Measurements from ENCODE around the gene LOXL1.

LOXL1 gene, protein sequence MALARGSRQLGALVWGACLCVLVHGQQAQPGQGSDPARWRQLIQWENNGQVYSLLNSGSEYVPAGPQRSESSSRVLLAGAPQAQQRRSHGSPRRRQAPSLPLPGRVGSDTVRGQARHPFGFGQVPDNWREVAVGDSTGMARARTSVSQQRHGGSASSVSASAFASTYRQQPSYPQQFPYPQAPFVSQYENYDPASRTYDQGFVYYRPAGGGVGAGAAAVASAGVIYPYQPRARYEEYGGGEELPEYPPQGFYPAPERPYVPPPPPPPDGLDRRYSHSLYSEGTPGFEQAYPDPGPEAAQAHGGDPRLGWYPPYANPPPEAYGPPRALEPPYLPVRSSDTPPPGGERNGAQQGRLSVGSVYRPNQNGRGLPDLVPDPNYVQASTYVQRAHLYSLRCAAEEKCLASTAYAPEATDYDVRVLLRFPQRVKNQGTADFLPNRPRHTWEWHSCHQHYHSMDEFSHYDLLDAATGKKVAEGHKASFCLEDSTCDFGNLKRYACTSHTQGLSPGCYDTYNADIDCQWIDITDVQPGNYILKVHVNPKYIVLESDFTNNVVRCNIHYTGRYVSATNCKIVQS

GRCh38 chr15:73926219-73927002 lies at the start of gene LOXL1:
LOXL1 (plus strand) TSS chr15:73926462; CDS start chr15:73926784, 322 bp downstream.
- DNase-seq: no peak

- DNase-seq: no peak
Observed at GRCh38 chr15:73879426-73879825, 46.8 kb upstream of the LOXL1 start.

- DNase-seq: no peak
Observed at GRCh38 chr15:73881579-73882320, 44.5 kb upstream of the LOXL1 start.

GRCh38 chr15:73882761-73883419 lies 43.4 kb upstream of the LOXL1 start:
- no peak for DNase-seq

- DNase-seq: no peak
Observed at GRCh38 chr15:73884159-73884558, 42.1 kb upstream of the LOXL1 start.

DNA sequence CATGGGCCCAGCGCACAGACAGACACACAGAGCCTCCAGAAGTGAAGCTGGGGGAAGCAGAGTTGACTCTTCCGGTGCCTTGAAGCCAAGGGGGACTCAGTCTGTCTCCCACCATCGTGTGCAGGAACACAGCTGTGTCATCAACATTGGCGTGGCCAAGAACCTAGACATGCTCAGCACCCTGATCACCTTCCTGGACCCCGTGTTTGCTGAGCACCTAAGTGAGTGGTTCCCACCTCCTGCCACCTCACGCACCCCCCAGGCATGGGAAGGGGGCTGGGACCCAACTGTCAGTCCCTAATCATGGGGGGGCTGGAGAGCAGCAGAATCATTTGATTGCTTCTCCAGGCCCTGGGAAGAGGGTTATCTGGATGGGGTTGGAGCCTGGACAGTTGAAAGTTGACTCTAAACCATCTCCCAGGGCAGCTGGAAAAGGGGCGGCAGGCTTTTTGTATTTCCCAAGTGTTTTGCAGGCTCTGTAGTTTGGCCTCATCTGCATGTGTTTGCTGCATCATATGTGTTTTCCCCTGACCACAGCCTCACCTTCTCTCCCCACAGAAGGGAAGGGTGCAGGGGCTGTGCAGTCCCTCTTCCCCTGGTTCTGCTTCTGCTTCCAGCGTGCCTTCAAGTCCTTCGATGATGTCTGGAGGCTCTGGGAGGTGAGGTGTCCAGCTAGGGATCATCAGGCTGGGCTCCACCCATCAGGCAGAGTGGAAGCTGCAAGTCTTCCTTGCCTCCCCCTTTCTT lies 40.1 kb upstream of the LOXL1 start:
- no peak for DNase-seq

GRCh38 chr15:73886717-73887345 lies 39.4 kb upstream of the LOXL1 start:
- DNase-seq: no peak

- no peak for DNase-seq
Observed at GRCh38 chr15:73887481-73887880, 38.8 kb upstream of the LOXL1 start.

DNA sequence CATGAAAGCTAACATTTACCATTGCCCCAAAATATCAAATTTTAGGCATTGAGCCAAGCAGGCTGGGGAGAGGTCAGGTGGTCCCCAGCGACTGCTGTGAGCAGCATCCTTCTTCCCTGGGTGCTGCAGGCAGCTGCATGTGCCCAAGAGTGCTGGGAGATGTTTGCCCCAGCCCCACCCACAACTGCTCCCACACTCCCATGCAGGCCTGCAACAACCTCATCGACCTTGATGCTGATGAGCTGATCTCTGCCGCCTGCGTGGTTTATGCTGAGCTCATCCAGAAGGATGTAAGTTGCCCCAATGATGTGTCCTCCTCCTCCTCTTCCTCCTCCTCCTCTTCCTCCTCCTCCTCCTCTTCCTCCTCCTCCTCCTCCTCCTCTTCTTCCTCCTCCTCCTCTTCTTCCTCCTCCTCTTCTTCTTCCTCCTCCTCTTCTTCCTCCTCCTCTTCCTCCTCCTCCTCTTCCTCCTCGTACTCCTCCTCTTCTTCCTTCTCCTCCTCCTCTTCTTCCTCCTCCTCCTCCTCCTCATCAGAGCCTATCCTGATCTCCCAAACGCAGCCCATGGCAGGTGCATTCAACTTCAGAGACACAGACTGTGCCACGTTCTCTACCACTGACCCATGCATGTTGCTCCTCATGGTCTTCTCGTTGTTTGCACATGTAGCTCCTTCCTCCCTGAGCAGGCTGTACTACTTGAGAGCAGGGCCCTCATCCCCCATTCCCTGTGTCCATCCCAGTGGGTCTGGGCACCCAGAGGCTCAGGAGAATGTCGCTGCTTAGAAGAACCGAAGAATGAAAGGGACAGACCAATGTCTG lies 37.8 kb upstream of the LOXL1 start:
- no peak for DNase-seq

DNA sequence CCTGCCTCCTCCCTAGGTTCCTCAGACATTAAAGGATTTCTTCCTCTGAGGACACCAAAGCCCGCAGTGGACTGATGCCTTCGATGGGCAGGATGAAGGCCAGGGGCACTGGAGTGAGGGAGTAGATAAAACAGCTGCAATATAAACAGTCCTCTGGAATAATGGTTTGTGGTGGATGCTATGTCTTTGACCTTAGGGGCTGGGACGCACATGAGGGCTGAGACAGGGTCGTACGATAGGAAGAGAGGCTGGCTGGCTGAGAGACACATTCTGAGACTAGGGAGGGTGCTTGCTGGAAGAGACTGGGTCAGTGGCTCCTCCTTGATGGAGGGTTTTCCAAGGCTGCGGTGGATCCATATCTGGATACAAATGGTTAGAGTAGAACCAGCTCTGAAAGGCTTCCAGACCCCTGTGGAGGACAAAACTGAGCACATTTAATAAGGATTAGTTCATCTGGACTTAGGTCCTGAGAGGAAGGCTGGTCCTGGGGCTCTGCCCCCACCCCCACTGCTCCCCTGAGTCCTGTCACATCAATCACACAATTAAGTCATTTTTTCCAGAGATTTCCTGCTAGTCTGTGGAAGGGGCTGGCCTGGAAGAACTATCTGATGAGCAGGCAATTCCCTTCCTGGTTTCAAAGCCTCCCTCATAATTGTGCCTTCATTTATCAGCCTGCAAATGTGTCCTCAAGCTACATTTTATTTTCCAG lies 37.1 kb upstream of the LOXL1 start:
- no peak for DNase-seq

DNA sequence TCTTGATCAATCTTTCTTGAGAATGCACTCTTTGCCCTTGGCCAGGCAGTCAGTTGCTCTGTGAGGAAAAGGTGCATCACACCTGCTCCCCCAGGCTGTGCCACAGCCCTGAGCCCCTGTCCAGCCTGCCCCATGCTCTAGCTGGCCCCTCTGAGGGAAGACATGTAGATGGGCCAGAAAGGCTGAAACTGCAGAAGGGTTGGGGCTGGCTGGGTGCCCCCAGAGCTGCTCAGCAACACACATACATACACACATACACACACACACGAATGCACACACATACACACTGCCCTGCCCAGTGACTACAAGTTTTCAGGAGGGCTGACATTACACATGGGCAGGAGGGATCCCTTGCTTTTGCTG lies 36.5 kb upstream of the LOXL1 start:
- DNase-seq: no peak

DNA sequence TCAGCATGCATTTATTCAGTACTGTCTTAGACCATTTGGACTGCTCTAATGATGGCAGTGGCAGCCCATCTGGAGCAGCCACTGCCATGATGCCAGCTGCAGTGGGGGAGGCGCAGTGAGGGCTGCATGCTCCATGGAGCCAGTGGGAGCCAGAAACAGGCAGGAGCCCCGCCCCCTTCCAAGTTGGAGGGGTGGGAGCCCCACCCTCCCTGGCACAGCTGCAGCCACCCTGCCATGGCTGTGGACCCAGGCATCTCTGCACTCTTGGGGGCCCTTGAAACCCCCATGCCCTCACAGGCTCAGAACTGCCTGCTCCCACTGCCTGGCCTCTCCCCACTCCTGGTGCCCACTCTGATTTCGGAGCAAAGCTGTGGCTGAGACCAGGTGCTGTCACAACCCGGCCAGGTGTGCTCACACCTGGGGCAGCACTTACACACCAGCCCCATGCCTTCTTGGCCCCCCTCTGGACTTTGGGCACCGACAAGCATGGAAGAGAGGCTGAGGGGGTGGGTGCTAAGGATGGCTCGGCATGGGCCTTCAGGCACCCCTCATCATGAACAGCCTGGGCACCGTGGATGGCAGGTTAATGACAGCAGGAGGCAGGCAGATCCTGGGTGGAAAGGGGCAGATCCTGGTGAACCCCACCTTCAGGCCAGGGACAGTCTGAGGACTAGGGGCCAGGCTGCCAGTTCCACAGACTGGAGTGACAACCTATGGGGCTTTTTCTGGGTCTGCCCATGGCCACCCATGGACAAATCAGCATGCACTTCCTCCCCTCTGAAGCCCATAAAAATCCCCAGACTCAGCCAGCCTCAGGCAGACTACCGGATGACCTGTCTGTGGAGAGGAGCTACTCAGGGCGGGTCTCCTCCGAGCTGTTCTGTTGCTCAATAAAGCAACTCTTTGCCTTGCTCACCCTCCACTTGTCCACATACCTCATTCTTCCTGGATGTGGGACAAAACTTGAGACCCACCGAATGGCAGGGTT lies 34.6 kb upstream of the LOXL1 start:
- DNase-seq: no peak

DNA sequence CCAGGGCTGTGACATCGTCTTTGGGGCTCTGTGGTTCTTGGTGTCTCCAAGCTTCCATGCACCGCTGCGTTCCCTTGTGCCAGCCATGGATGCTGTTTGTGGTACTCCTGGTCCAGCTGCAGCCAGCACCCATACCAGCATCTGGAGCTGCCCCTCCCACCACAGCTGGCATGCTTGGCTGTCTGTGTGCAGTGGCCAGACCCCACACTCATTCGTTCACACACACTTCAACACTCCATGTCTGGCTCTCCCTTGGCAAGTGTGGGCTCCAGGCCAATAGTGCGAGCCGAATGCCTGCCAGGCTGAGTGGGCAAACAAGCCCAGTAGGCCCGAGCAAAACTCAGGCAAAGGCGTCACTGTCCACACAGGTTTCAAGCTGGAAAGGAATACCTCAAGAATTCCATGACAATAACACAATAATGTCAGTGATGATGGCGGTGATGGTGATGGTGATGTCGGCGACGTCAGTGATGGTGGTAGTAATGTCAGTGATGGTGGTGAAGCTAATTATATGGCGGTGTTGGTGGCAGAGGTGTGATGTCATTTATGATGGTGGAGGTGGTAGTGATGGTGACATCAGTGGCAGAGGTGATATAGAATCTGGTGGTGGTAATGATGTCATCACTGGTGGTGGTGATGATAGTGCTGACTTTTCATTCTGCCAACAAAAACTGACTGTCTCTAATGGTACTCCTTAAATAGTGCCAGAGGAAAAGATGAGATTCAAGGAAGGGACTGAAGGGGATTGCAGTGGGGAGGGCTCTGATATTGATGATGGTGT lies 33.6 kb upstream of the LOXL1 start:
- no peak for DNase-seq

DNA sequence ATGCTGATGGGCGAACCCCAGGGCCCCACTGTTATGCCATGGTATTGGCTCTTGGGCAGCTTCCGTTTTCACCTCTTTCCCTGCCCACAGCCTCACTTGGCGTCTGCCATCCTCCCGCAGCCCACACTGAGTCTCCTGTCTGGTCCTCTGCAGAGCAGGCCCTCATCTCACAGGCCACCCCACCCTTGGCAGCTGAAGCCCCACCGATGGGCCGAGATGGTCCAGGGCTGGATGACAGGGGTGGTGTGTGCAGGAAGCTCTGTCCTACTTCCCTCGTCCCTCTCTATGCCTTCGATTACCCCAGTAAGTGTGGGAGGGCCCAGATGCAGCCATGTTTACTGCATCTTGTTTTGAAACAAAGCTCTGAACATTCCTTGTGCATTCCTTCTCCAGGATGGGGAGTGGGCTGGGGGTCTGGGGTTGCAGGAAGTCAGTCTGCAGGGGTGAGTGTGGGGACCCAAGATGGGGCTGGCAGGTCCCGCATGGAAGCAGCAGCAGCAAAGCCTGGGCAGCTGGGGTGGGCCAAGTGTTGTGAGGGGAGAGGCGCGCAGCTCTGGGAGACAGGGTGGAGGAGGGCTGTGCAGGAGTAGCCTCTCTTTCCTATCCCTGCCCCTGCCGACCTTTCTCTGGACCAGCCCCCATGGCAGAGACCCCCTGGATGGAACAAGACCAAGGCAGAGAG lies 32.0 kb upstream of the LOXL1 start:
- DNase-seq: no peak

DNA sequence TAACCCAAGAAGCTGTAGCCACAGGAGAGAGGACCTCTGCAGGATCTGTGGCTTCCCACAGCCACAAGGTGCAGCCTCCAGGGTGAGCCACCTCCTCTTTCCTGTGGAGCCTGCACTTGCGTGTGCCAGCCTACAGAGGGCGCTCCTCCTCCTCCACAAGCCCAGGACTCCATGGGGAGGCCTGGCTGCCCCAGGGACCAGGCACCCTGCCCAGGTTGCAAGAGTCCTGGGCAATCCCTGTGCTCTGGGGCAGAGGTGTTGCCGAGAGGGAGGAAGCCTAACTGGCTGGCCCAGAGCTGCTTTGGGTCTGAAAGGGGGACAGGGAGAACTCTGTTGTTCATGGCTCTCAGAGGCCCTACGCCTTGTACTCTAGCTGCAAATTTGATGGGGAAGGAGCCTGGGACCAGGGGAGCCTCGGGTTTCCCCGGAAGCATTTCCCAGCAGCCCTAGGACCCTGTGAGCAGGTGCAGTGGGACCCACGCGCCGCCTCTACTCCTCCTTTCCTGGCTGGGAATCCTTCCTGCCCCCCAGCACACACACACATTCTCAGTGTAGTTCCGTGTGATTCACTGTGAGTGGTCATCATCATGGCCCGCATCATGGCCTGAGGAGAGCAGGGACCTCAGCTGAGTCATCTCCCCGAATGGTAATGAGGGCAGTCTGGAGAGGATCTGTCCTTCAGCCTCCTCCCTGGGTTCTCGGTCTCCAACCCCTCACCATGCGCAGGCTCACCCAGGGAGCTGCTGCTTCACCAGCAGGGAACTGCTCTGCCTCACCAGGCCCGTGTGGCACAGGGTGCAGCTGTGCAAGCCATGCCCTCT lies 28.6 kb upstream of the LOXL1 start:
- DNase-seq: no peak

Data from COR-L47 (cell line).